ENCODE data around the gene LGALS4.
A peak's percentile ranks its signal among the peaks of the same experiment; 100 is the strongest.
"Not testable (repeated sequence)": the region's sequence is repeated elsewhere in the genome, so short reads cannot be mapped to it uniquely, and the experiment has no call there.

LGALS4 gene

GRCh38 chr19:38778733-38779132 is 34.0 kb downstream of the LGALS4 start:
- DNase-seq (ENCODE audit: low read depth) = no peak
- no peak for TF ChIP-seq CTCF (conservative IDR thresholded peaks at IDR 0.05; ENCODE audit: low read depth, low read length)
- H3K4me3 ChIP-seq (ENCODE audit: low read length) = no peak overlapping the region

- no peak overlapping the region for H3K4me3 ChIP-seq (ENCODE audit: low read length)
- TF ChIP-seq CTCF (conservative IDR thresholded peaks at IDR 0.05; ENCODE audit: low read depth, low read length) = no peak
- DNase-seq (ENCODE audit: low read depth) = no peak
Observed at GRCh38 chr19:38774181-38774950, 38.4 kb downstream of the LGALS4 start.

- no peak for TF ChIP-seq CTCF (conservative IDR thresholded peaks at IDR 0.05; ENCODE audit: low read depth, low read length)
- H3K4me3 ChIP-seq (ENCODE audit: low read length) = no peak within 1 kb of the TSS
- DNase-seq (ENCODE audit: low read depth) = no peak
Observed at GRCh38 chr19:38773469-38774177, 39.1 kb downstream of the LGALS4 start, which contains the start of gene LGALS7. TSS of gene LGALS7 (minus strand) at chr19:38773517. CDS start at chr19:38773492, 25 bp downstream.

GRCh38 chr19:38771569-38771968 is 41.2 kb downstream of the LGALS4 start:
- H3K4me3 ChIP-seq (ENCODE audit: low read length); DNase-seq (ENCODE audit: low read depth): not testable (repeated sequence)

- H3K4me3 ChIP-seq (ENCODE audit: low read length); DNase-seq (ENCODE audit: low read depth): not testable (repeated sequence)
Observed at GRCh38 chr19:38770949-38771275, 41.8 kb downstream of the LGALS4 start.

GRCh38 chr19:38770228-38770948 is 42.4 kb downstream of the LGALS4 start:
- not testable (repeated sequence) for DNase-seq (ENCODE audit: low read depth); H3K4me3 ChIP-seq (ENCODE audit: low read length)

- H3K4me3 ChIP-seq (ENCODE audit: low read length) = no peak overlapping the region
- DNase-seq (ENCODE audit: low read depth) = peak; percentile 13
- peak; percentile 68 for TF ChIP-seq CTCF (conservative IDR thresholded peaks at IDR 0.05; ENCODE audit: low read depth, low read length)
Observed at GRCh38 chr19:38769635-38770211, 43.0 kb downstream of the LGALS4 start.

GRCh38 chr19:38766276-38767047 is 46.3 kb downstream of the LGALS4 start:
- H3K4me3 ChIP-seq (ENCODE audit: low read length) = no peak overlapping the region
- TF ChIP-seq CTCF (conservative IDR thresholded peaks at IDR 0.05; ENCODE audit: low read depth, low read length) = no peak
- DNase-seq (ENCODE audit: low read depth) = no peak
